ENCODE measurements around the gene KIF21B.
A peak's percentile ranks its signal among the peaks of the same experiment; 100 is the strongest.

The KIF21B gene

GRCh38 chr1:201020040-201020591 is 3.4 kb downstream of the KIF21B start:
- Histone ChIP-seq H3K4me2 (peak overlapping the region; percentile 88), H3K27me3 (ENCODE audit: insufficient read depth, low read depth) (no peaks in the 10 kb centered on the region), H3K9ac (peak overlapping the region; percentile 71; the same call in 1 of the 2 replicates), H3K27ac (peak overlapping the region; percentile 85), H2AFZ (ENCODE audit: low read depth) (peak overlapping the region; percentile 5; the same call in 1 of the 2 replicates), H4K20me1 (ENCODE audit: insufficient read depth) (no peaks in the 10 kb centered on the region), H3K36me3 (ENCODE audit: insufficient read depth) (no peaks in the 10 kb centered on the region), H3K4me3 (IDR thresholded peaks at IDR 0.05; ENCODE audit: insufficient read depth, low read depth, low read length) (no peak overlapping the region), H3K4me1 (ENCODE audit: low read depth, poor library complexity, severe bottlenecking) (peaks cover 85% of the 10 kb centered on the region), H3K79me2 (ENCODE audit: insufficient read depth, low read depth) (peaks cover 75% of the 10 kb centered on the region)
- no peak for TF ChIP-seq CTCF (conservative IDR thresholded peaks at IDR 0.05; ENCODE audit: low read depth, low read length)

GRCh38 chr1:201019321-201019977 is 4.1 kb downstream of the KIF21B start:
- no peak for TF ChIP-seq CTCF (conservative IDR thresholded peaks at IDR 0.05; ENCODE audit: low read depth, low read length)
- Histone ChIP-seq H3K9ac (peak overlapping the region; percentile 71; the same call in 1 of the 2 replicates), H4K20me1 (ENCODE audit: insufficient read depth) (no peaks in the 10 kb centered on the region), H2AFZ (ENCODE audit: low read depth) (peak overlapping the region; percentile 5; the same call in 1 of the 2 replicates), H3K27ac (peak overlapping the region; percentile 85), H3K36me3 (ENCODE audit: insufficient read depth) (no peaks in the 10 kb centered on the region), H3K4me3 (IDR thresholded peaks at IDR 0.05; ENCODE audit: insufficient read depth, low read depth, low read length) (no peak overlapping the region), H3K79me2 (ENCODE audit: insufficient read depth, low read depth) (peaks cover 81% of the 10 kb centered on the region), H3K27me3 (ENCODE audit: insufficient read depth, low read depth) (no peaks in the 10 kb centered on the region), H3K4me2 (peak overlapping the region; percentile 88), H3K4me1 (ENCODE audit: low read depth, poor library complexity, severe bottlenecking) (peaks cover 81% of the 10 kb centered on the region)

GRCh38 chr1:201017828-201018163 is 5.7 kb downstream of the KIF21B start:
- Histone ChIP-seq H3K27ac (no peak overlapping the region), H3K79me2 (ENCODE audit: insufficient read depth, low read depth) (peaks cover 91% of the 10 kb centered on the region), H3K27me3 (ENCODE audit: insufficient read depth, low read depth) (no peaks in the 10 kb centered on the region), H3K36me3 (ENCODE audit: insufficient read depth) (no peaks in the 10 kb centered on the region), H3K9ac (no peak overlapping the region; the same call in 1 of the 2 replicates), H4K20me1 (ENCODE audit: insufficient read depth) (no peaks in the 10 kb centered on the region), H2AFZ (ENCODE audit: low read depth) (no peak overlapping the region), H3K4me1 (ENCODE audit: low read depth, poor library complexity, severe bottlenecking) (peaks cover 75% of the 10 kb centered on the region), H3K4me2 (peak overlapping the region; percentile 88), H3K4me3 (IDR thresholded peaks at IDR 0.05; ENCODE audit: insufficient read depth, low read depth, low read length) (no peak overlapping the region)
- TF ChIP-seq CTCF (conservative IDR thresholded peaks at IDR 0.05; ENCODE audit: low read depth, low read length), result no peak

- no peak for TF ChIP-seq CTCF (conservative IDR thresholded peaks at IDR 0.05; ENCODE audit: low read depth, low read length)
- Histone ChIP-seq H3K79me2 (ENCODE audit: insufficient read depth, low read depth) (peaks cover 87% of the 10 kb centered on the region), H3K36me3 (ENCODE audit: insufficient read depth) (no peaks in the 10 kb centered on the region), H3K27me3 (ENCODE audit: insufficient read depth, low read depth) (no peaks in the 10 kb centered on the region), H3K4me3 (IDR thresholded peaks at IDR 0.05; ENCODE audit: insufficient read depth, low read depth, low read length) (no peak overlapping the region), H3K9ac (no peak overlapping the region), H3K4me1 (ENCODE audit: low read depth, poor library complexity, severe bottlenecking) (peaks cover 74% of the 10 kb centered on the region), H3K4me2 (peak overlapping the region; percentile 88; the same call in 1 of the 2 replicates), H3K27ac (no peak overlapping the region), H2AFZ (ENCODE audit: low read depth) (no peak overlapping the region), H4K20me1 (ENCODE audit: insufficient read depth) (no peaks in the 10 kb centered on the region)
Observed at GRCh38 chr1:201016943-201017827, 6.3 kb downstream of the KIF21B start.
